Stromal cell of bone marrow (primary cell): ENCODE measurements around the gene MTG2.

Source experiments
- DNase-seq: peaks from one replicate; pipeline ENCODE4 v3.0.0-alpha.2; 2012; ENCODE audit warnings: low read depth

Gene MTG2

DNA sequence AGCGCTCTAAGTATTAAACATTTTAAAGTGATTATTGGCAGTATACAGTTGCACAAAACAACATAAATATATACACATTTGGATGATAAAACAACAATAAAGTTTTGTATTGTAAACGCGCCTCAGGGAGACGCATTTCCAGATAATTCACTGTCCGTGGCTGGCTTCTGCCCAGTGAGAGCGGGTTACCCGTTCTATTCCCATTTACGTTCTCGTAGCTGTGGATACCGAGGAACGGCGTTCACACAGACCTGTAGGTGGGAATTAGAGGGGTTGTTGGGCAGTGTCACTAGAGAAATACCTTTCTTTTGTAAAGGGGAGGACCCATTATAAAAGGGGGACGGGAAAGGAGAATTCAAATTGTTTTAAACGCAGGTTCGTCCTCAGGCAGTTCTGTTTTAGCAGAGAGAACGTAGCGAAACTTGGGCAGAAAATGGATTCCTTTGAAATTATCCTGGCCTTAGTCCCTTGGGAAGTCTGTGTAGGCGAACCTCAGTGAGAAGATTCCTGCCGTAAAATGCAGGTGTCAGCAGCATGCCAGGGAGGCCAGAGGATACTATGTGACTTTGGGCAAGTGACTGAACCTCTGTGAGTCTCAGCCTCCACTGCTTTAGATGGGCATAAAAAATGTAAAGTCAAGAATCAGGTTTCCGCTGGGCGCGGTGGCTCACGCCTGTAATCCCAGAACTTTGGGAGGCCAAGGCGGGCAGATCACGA lies 756 bp downstream of the MTG2 start:
- no peak for DNase-seq

DNA sequence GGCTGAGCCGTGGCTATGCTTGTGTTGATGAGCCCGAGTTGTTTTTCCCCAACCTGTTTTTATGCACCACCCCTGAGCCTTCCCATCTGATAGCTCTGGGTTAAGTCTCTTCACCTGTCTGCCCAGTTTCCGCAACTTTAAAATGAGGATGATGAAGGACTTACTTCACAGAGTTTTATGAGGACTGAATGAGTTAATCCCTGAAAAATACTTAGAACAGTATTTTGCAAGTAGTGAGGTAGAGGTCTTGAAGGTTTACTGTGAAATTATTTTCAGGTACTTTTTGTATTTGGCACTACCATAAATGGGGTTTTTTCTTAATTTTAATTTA lies 3.2 kb downstream of the MTG2 start:
- DNase-seq, result no peak

DNA sequence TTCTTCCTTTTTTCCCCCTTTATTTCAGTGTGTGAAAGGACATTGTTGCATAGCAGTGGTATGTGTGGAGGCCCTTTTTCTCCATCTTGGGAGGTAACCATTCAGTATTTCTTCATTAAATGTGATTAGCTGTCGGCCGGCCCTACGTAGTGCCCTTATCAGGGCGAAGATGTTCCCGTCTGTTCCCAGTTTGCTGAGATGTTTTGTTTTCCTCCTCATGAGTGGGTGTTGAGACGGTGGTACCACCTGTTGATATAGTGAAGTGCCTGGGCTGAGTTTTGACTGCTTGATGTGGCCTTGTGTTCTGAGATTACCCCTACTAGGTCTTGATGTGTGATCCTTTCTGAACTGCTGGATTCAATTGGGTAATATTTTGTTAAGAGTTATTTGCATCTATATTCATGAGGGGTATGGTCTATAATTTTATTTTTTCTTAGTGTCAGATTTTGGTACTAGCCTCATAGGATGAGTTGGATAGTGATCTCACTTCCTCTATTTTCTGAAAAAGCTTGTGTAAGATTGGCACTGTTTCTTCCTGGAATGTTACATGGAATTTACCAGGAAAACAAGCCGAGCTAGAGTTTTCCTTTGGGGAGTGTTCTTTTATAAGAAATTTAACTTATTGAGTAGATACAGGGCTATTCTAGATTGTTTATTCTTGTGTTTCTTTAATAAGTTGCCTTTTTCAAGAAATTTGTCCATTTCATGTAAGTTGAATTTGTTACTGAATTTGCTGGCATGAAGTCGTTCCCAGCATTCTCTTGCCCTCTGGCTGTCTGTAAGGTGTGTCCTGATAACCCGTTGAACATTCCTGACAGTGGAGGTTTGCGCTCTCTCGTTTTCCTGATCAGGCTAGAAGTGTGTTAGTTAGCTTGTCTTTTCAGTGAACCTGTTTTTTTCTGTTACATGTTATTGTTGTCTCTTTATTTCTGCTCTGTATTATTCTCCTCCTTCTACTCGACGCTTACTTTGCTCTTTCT lies 4.3 kb downstream of the MTG2 start:
- no peak for DNase-seq

DNA sequence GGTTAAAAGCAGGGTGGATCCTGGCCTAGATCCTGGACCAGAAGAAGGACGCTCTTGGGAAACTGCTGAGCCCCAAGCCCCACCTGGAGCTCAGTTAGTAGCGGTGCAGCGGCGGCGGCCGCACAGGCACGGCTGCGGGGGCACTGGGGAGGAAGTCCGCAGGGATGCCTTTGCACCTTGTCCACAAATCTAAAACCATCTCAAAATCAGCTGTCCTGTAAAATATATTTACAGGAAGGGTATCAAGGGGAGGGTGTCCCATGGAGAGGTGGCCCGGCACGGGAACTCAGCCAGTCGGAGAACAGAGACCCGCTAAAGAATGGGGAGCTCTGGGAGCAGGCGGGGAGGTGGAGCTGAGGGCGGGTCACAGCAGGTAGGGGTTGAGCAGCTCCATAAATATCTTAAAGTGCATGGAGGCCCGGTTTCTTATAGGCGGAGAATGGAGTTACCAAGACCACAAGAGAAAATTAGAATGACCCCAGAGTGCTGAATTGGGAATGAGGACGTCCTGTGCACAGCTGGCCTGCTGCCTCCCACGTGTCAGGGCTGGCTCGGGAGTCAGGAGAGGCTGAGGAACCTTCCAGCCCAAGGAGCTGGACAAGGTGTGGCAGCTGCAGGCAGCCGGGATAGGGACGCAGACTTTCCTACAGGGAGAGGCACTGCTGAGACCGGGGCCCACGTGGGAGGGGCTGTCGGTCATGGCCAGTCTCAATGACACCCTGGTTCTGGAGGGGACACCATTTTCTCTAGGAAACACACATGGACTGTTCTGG lies 8.0 kb downstream of the MTG2 start:
- no peak for DNase-seq

DNA sequence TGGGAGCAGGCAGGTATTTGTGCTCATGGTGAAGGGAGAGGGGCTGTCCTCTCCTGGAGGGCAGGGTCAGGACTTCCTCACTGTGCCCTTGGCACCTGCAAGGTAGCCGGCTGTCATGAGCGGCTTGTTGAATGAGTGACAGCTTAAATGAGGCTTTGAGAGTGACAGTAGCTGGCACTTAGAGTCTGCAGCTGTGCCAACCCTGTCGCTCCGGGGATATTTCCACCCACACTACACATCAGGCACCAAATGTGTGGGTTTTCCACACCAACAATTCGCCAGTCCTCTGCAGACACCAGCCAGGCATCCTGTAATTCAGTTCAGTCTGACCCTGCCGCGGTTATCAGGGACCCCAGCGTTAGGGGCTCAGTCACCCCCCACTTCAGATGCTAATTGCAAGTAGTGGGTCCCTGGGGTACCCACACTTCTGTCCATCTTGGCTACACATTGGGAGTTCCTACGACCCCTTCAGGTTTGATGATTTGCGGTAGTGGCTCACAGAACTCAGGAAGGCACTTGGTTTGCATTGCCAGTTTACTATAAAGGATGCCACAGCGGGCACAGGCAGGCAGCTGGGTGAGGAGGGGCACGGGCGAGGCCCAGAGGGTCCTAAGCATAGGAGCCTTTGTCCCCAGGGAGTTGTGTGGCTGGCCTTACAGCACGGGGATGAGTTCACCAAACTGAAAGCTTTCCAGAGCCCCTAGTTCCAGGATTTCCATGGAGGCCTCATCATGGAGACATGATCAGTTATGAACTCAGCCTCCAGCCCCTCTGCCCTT lies 9.1 kb downstream of the MTG2 start:
- DNase-seq, result no peak

DNA sequence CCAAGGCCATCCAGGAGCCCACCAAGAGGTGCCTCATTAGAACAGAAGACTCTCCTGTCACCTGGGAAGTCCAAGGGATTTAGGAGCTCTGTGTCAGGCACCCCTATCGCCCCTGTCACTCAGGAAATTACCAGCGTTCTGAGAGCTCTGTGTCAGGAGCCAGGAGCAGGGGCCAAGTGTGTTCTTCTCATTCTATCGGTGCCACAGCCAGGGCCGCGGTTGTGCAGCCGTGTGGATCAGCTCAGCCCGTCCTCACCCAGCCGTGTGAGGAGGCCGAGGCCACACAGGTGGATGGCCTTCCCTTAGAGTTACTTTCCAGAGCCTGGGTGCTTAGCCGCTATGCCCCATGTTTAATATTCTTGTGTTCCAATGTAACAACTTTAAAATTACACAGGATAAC lies 9.8 kb downstream of the MTG2 start:
- DNase-seq, result no peak

DNA sequence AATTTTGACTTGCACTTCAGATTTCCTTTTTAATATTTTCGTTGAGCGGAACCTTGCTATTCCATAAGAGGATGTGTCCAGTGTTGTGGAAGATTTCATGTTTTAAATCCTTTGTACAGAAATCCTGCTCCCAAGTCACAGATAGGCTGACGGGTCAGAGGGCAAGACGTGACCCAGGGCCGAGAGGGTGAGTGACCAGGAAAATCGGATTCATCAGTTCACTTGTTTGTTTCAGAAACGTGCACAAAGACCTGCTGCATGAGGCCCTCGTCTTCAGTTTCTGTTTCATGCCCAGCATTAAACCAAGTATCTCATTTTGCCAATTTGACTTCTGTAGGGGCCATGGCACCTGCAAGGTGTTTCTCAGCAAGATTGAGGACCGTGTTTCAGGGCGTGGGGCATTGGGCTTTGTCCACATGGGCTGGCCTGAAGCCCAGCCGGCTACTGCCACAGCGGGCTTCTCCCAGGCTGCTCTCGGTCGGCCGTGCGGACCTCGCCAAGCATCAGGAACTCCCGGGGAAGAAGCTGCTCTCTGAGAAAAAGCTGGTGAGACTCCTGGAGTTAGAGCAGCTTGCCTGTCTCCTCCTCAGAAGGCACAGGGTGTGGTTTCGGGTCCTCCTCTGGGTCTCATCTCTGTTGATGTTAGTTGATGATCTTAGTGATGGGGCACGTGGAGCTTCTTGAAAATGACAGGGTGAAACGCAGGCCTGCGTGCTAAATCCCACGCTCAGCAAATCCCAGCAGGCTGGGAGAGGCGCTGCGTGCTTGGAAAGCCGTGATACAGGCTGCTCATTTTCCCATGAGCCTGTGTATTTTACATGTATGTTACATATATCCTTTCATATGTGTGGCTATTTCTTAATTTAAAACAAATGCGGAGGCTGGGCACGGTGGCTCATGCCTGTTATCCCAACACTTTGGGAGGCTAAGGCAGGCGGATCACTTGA lies 10.5 kb downstream of the MTG2 start:
- no peak for DNase-seq

DNA sequence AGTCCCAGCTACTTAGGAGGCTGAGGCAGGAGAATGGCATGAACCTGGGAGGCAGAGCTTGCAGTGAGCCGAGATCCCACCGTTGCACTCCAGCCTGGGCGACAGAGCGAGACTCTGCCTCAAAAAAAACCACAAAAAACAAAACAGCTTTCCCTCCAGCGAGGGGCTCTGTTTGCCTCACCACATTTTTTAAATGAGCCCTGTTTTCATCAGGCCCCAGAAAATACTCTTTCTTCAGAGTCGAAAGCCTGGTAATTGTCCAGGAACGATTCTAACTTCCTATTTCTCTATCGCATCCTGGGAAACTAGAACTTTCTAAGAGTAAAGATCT lies 12.2 kb downstream of the MTG2 start:
- DNase-seq, result no peak

DNA sequence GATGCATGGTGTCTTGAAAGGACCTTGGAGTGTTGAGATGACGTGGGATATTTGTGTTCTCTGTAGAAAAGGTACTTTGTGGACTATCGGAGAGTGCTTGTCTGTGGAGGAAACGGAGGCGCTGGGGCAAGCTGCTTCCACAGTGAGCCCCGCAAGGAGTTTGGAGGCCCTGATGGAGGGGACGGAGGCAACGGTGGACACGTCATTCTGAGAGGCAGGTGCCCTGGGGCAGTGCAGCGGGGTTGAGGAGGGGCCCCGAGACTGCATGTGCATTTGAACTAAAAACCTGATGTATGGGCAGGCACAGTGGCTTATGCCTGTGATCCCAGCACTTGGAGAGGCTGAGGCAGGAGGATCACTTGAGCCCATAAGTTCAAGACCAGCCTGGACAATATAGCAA lies 12.9 kb downstream of the MTG2 start:
- no peak for DNase-seq

DNA sequence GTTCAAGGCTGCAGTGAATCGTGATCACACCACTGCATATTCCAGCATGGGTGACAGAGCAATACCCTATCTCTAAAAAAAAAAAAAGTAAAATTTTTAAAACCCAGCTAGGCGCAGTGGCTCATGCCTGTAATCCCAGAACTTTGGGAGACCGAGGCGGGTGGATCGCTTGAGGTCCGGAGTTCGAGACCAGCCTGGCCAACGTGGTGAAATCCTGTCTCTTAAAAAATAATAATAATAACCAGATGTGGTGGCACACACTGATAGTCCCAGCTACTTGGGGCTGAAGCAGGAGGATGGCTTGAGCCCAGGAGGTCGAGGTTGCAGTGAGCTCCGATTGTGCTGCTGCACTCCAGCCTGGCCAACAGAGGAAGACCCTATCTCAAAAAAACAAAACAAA lies 13.5 kb downstream of the MTG2 start:
- DNase-seq, result no peak

DNA sequence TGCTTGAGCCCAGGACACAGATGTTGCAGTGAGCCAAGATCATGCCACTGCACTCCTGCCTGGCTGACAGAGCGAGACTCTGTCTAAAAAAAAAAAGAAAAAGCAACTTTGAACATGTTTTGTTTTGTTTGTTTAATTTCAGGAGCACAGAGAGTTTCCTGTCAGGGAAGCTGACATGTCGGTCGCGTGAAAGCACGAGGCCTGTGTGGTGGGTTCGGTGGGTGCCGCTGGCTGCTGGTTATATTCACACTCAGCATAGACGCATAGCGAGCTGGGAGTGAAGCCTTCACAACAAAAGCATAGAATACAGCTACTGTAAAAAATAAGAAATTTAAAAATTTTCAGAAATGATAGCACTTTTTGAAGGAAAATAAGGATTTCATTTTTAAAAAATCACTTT lies 14.5 kb downstream of the MTG2 start:
- DNase-seq, result no peak

DNA sequence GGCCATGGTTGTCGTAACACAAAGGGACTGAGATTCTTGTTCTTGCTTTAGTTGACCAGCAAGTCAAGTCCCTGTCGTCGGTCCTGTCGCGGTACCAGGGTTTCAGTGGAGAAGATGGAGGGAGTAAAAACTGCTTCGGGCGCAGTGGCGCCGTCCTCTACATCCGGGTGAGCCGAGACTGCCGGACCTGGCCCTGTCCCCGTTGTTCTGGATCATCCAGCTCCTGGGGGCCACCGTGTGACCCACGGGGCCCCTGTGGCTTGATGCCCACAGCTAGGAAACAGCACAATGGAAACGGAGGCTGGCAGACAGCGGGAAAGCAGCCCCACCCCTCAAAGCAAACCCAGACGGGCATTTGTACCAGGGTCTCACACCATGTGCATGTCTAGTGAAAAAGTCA lies 15.0 kb downstream of the MTG2 start:
- no peak for DNase-seq

DNA sequence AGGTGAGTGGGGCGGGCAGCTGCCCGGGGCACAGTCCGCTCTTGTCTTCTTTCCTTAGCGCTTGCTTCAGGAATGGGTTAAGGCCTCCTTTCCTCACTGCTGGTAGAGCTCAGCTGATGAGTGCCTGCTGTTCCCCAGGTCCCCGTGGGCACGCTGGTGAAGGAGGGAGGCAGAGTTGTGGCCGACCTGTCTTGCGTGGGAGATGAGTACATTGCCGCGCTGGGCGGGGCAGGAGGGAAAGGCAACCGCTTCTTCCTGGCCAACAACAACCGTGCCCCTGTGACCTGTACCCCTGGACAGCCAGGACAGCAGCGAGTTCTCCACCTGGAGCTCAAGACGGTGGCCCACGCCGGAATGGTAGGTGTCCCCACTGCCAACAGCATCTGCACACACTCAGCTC lies 15.7 kb downstream of the MTG2 start:
- DNase-seq, result no peak

DNA sequence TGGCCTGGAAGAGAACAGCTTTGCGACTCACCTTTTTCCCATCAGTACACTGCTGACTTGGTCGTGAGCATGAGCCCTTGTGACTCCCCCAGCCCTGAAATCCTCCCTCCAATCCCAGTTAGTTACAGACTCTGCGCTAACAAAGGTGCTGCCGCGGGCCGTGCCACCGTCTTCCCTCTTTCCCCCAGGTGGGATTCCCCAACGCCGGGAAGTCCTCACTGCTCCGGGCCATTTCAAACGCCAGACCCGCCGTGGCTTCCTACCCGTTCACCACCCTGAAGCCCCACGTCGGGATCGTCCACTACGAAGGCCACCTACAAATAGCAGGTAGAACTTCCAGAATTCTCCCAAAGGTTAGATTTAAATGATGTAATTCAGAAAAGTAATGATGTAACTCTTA lies 16.1 kb downstream of the MTG2 start:
- no peak for DNase-seq

DNA sequence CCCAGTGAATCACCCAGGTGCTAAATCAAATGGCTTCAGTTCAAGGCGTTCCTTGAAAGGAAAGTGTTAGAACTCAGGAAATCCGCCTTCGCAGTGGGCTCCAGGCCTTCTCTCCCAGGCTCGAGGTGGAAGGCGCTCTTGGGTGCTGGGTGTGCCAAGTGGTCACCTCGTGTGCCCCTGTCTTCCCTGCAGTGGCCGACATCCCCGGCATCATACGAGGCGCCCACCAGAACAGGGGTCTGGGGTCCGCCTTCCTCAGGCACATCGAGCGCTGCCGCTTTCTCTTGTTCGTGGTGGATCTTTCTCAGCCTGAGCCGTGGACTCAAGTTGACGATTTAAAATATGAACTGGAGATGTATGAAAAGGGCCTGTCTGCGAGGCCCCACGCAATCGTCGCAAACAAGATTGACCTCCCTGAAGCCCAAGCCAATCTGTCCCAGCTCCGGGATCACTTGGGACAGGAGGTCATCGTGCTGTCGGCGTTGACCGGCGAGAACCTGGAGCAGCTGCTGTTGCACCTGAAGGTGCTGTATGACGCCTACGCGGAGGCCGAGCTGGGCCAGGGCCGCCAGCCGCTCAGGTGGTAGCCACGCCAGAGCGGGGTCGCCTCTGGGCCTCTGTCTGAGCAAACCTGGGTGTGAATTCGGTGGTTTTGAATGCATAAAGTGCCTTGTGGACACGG lies 17.8 kb downstream of the MTG2 start:
- no peak for DNase-seq

DNA sequence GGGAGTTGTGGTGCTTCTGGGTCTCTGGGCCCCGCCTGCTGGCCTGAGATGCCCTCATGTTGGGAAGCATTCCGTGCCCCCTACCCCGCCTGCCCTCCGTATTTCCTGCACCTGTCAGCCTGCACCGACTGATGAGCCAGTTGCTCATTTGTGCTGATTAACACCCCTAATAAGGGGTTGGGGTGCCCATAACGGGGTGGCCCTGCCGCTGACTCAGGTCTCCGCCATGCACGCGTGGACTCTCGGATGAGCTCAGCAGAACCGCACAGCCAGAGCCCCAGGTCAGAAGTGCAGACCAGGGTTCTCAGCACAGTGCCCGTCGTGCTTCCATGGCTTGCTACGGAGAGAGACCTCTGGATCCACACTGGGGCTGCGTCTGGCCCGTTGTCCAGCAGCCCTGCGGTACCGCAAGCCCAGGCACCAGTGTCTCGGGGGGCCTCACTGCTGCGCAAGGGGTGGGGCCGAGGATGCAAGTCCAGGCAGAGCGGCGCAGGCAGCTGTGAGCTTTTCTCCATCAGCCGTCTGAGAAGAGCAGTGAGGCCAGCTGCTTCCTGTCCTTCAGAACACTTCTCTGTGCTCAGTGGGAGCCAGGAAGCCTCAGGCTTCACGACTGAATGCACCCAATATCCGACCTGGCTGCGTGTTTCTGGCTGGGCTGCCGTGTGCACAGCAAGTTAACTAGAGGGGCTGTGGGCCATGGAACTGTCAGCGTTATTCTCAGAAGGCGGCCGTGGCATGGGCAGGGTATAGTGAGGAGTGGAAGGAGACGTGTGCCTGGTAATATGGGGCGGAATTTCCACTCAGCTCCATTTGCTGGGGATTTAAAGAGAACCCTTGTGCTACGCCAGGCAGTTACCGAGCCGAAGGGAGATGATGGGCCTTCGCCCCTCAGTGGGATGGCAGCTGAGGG lies 18.6 kb downstream of the MTG2 start:
- DNase-seq, result no peak

DNA sequence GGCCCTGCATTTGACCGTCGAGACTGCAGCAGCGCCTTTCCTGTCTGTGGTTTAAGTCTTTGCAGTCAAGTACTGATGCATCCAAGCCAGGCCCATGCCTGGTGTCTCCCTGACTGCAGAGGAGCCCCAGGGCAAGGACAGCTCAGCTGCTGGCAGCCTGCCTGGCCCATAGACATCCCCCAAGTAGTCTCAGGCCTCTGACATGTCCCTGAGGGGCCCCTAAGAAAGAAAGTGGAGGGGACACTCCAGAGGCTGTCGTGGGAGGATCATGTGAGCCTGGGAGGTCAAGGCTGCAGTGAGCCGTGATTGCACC lies 19.2 kb downstream of the MTG2 start:
- no peak for DNase-seq

DNA sequence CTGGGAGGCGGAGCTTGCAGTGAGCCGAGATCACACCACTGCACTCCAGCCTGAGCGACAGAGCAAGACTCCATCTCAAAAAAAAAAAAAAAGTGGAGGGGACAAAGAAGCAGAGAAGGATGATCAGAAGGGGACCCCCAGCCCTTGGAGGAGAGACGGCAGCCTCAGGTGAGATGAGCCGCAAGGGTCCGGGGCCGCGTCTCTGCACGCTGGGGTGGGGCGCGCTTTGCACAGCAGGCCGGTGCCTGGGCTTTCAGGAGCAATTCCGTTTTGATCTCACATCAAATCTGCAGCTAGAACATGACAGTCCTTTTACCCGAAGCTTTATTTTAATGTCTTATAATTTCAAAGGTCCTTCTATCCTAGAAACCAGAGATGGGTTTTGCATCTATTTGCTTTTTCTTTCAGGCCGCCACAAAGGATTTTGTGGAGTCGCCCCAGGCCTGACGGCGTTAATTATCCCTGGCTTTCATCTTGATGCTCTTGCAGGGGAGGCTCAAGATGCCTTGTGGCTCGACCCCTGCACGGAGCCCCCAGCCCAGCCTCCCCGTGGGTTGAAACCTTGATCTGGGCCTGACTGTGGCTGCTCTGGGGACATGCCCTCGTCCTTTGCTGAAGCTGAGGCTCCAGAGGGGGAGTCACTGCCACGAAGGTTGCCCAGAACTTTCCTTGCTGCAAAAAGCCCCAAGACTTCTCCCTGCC lies 20.0 kb downstream of the MTG2 start:
- no peak for DNase-seq
